Esophagus muscularis mucosa (tissue), 4 donors: ENCODE results near the gene MCTP2. TPM values are rescaled to one million over a fixed set of nuclear protein-coding genes. Genes with fewer than 3 reads are reported as not detected.

Source experiments
- DNase-seq: peaks from one replicate; pipeline ENCODE4 v3.0.0-alpha.2; 2017; ENCODE audit errors: extremely low spot score
- H3K27ac ChIP-seq, 4 donors: fragments of 200-600 bp; sonication (generic); replicated peaks in 1 of 4; 1 replicate in 3 of 4; 2 replicates in 1 of 4; pipeline ENCODE4 v1.5.1; 2016 to 2019; ENCODE audit warnings: mild to moderate bottlenecking in 1 of 4
- H3K27me3 ChIP-seq, 4 donors: fragments of 200-600 bp; sonication (generic); one replicate each; pipeline versions ENCODE4 v1.5.1 to v1.6.0; 2016 to 2019
- H3K36me3 ChIP-seq, 4 donors: fragments of 200-600 bp; sonication (generic); one replicate each; pipeline ENCODE4 v1.5.1; 2016 to 2019
- H3K4me1 ChIP-seq, 4 donors: fragments of 200-600 bp; sonication (generic); one replicate each; pipeline ENCODE4 v1.5.1; 2016 to 2019
- H3K4me3 ChIP-seq, 4 donors: fragments of 200-600 bp; sonication (generic); 1 replicate in 2 of 4; 2 replicates in 2 of 4; pipeline ENCODE4 v1.5.1; 2016 to 2019; ENCODE audit warnings: mild to moderate bottlenecking in 4 of 4, moderate library complexity in 1 of 4
- H3K9me3 ChIP-seq, 4 donors: fragments of 200-600 bp; sonication (generic); 1 replicate in 3 of 4; 2 replicates in 1 of 4; pipeline ENCODE4 v1.5.1; 2016 to 2019
- CTCF ChIP-seq, 3 experiments: fragments of 200-600 bp in 2 of 3; fragments of 450-650 bp in 1 of 3; sonication (generic) in 2 of 3; IDR thresholded peaks; one replicate each; pipeline ENCODE4 v1.5.1; 2017 to 2019; ENCODE audit warnings: antibody characterized with exemption in 3 of 3, mild to moderate bottlenecking in 2 of 3, moderate library complexity in 1 of 3
- EP300 ChIP-seq: sonication (generic); formaldehyde crosslinking; IDR thresholded peaks from one replicate; pipeline ENCODE4 v1.6.1; 2017; ENCODE audit warnings: antibody characterized with exemption
- POLR2A ChIP-seq: fragments of 450-650 bp; IDR thresholded peaks from one replicate; pipeline ENCODE4 v1.6.1; 2017; ENCODE audit warnings: antibody characterized with exemption, moderate library complexity, mild to moderate bottlenecking, low read depth
- POLR2AphosphoS5 ChIP-seq, 2 donors: sonication (generic); formaldehyde crosslinking; IDR thresholded peaks; one replicate each; pipeline ENCODE4 v1.6.1; 2017; ENCODE audit warnings: antibody characterized with exemption in 2 of 2
- WGBS: methylation state at CpG from one replicate; pipeline ENCODE4 v1.1.5; 2018; 5-methylcytosine and 5-hydroxymethylcytosine counted together
- intact Hi-C: fragments of 100-400 bp; cut with DNase I; formaldehyde crosslinking; loops from one replicate; pipeline ENCODE4 v1.15.1; 2023
- total RNA-seq, 4 donors: library from RNA; depleted of rRNA; stranded (reverse); fragments of >200 nt; gene quantifications; one replicate each; pipeline versions ENCODE4 v1.1.0 to v1.2.1, GENCODE V29; 2016

MCTP2 gene
- total RNA-seq, 4 donors from 2014 or later = 2.4 to 14.6 (median 4.4) TPM

- no peaks in the 10 kb centered on the region for H3K27me3 ChIP-seq
- intact Hi-C loops = no loop called here
- no peaks in the 10 kb centered on the region for H3K36me3 ChIP-seq
- no peak overlapping the region for H3K4me3 ChIP-seq
- DNase-seq = no peak
- TF ChIP-seq POLR2A (no peak), POLR2AphosphoS5 (IDR thresholded peaks at IDR 0.05) (no peak), EP300 (no peak), CTCF (IDR thresholded peaks at IDR 0.05) (no peak)
- no peak overlapping the region for H3K27ac ChIP-seq
- no peaks in the 10 kb centered on the region for H3K9me3 ChIP-seq
- 92% methylated on average over 24 of the region's 24 CpGs for WGBS
- H3K4me1 ChIP-seq = no peaks in the 10 kb centered on the region
These were observed 12.1 kb downstream of the MCTP2 start for GRCh38 chr15:94243418-94243817.

GRCh38 chr15:94246016-94246415, 14.7 kb downstream of the MCTP2 start:
- DNase-seq = no peak
- WGBS = 86% methylated on average over 4 of the region's 4 CpGs
- Histone ChIP-seq H3K36me3 (no peaks in the 10 kb centered on the region), H3K4me1 (no peaks in the 10 kb centered on the region), H3K4me3 (no peak overlapping the region), H3K9me3 (no peaks in the 10 kb centered on the region), H3K27ac (no peak overlapping the region), H3K27me3 (no peaks in the 10 kb centered on the region)
- no peak for TF ChIP-seq CTCF (IDR thresholded peaks at IDR 0.05)
- TF ChIP-seq POLR2AphosphoS5 (IDR thresholded peaks at IDR 0.05) = no peak
- TF ChIP-seq POLR2A = no peak
- no peak for TF ChIP-seq EP300
- intact Hi-C loops = no loop called here

- TF ChIP-seq CTCF (IDR thresholded peaks at IDR 0.05) (no peak), POLR2AphosphoS5 (IDR thresholded peaks at IDR 0.05) (no peak), POLR2A (no peak), EP300 (no peak)
- Histone ChIP-seq H3K4me3 (no peak overlapping the region), H3K9me3 (peaks cover 0 to 3% (median 0%) of the 10 kb centered on the region in 4 donors), H3K27ac (no peak overlapping the region), H3K4me1 (no peaks in the 10 kb centered on the region), H3K27me3 (no peaks in the 10 kb centered on the region), H3K36me3 (no peaks in the 10 kb centered on the region)
- intact Hi-C loops = no loop called here
- 81% methylated on average over 7 of the region's 7 CpGs for WGBS
- no peak for DNase-seq
These were observed 16.7 kb downstream of the MCTP2 start for GRCh38 chr15:94247789-94248638.

GRCh38 chr15:94250801-94251200, 19.4 kb downstream of the MCTP2 start:
- TF ChIP-seq POLR2AphosphoS5 (IDR thresholded peaks at IDR 0.05) (no peak), CTCF (IDR thresholded peaks at IDR 0.05) (no peak), EP300 (no peak), POLR2A (no peak)
- WGBS = 67% methylated on average over 2 of the region's 2 CpGs
- intact Hi-C loops = no loop called here
- Histone ChIP-seq H3K27me3 (no peaks in the 10 kb centered on the region), H3K4me3 (no peak overlapping the region), H3K27ac (no peak overlapping the region), H3K36me3 (no peaks in the 10 kb centered on the region), H3K4me1 (no peaks in the 10 kb centered on the region), H3K9me3 (peaks cover 0 to 3% (median 0%) of the 10 kb centered on the region in 4 donors)
- DNase-seq = no peak
